ENCODE measurements around the gene PACSIN3. TPM values are rescaled to one million over a fixed set of nuclear protein-coding genes. Genes with fewer than 3 reads are reported as not detected.
A peak's percentile ranks its signal among the peaks of the same experiment; 100 is the strongest.

PACSIN3 gene
- under 1 TPM in 1 of 3 donors, not detected in 2; 0.48 TPM for polyA plus RNA-seq

DNA sequence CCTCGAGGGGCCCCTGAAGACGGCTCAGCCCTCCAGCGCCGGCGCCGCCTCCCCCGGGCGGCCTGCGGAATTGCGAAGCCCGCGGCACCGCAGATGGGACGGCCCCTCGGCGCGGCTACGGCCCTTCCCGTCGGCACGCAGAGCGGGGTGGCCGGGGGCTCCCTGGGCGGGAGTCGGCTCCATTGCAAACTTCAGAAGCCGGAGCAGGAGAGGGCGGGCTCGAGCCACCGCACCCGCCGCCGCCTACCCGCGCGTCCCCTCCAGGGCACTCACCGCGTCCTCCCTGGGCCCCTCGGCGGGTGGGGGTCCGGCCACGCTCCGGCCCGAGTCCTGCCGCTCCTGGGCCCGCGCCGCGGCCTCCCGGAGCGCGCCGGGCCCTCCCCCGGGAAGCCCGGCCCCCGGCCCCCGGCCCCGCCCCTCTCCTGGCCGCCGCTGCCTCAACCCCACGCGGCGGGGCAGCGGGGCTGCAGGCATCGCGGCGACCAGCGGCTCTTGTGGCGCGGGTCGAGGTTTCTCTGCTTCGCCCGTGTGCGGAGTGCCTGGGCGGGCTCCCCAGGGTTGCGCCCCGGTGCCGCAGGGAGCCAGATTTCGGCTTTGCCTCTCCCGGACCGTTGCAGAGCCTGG is at the start of gene PACSIN3:
TSS of gene PACSIN3 (minus strand) at position 359 of the 624 bp plus-strand sequence. CDS start 3,707 bp downstream, outside the sequence.
- Mint-ChIP-seq H3K27ac (peak within 1 kb of the TSS in 1 of 6 donors; percentile 28), H3K27me3 (ENCODE audit: low read depth in 3 of 3) (peaks cover 7 to 19% (median 16%) of the 10 kb centered on the region in 3 donors), H3K4me3 (peak within 1 kb of the TSS; percentile 68 to 81 (median 77)), H3K4me1 (peaks cover 7 to 10% of the 10 kb centered on the region in 2 donors), H3K36me3 (no peaks in the 10 kb centered on the region), H3K9me3 (no peaks in the 10 kb centered on the region)
- DNase-seq = peak in 2 of 3 donors; percentile 39 to 42

DNA sequence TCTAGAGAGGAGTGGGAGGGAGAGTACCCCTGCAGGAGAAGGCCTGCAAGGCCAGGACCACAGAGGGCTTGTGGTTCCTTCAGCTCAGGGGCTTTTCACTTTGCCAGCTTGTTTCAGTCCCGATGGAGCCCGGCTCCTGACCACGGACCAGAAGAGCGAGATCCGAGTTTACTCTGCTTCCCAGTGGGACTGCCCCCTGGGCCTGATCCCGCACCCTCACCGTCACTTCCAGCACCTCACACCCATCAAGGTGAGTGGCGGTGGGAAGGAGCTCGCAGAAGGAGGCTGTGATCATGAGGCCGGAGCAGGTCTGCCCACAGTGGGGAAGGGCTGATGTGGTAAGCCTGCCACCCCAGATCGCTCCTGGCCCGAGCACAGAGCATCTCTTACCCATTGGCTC is 48.9 kb upstream of the PACSIN3 start:
- Mint-ChIP-seq H3K4me3 (no peak overlapping the region), H3K27me3 (ENCODE audit: low read depth in 3 of 3) (peaks cover 0 to 2% (median 0%) of the 10 kb centered on the region in 3 donors), H3K4me1 (peaks cover 2 to 12% of the 10 kb centered on the region in 2 donors), H3K27ac (peak overlapping the region in 4 of 6 donors; percentile 60 to 92 (median 74)), H3K36me3 (peaks cover 6 to 23% (median 9%) of the 10 kb centered on the region in 3 donors), H3K9me3 (no peaks in the 10 kb centered on the region)
- DNase-seq = no peak

DNA sequence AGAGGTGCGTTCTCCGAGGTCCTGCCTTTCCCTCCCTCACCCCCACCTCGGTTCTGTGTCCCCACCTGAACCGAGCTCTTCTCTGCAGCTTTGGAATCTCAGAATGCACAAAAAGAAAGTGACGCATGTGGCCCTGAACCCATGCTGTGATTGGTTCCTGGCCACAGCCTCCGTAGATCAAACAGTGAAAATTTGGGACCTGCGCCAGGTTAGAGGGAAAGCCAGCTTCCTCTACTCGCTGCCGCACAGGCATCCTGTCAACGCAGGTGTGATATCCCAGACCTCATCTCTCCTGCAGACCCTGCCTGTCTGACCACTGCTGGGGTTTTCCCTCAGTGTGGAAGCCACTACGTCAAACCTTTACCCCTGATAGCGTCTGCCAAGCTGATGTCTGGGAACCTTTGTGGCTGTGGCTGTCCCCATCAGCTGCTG is 48.5 kb upstream of the PACSIN3 start:
- Mint-ChIP-seq H3K4me1 (peaks cover 2 to 12% of the 10 kb centered on the region in 2 donors), H3K27me3 (ENCODE audit: low read depth in 3 of 3) (peaks cover 0 to 2% (median 0%) of the 10 kb centered on the region in 3 donors)
- peak; percentile 36 to 58 (median 54) for DNase-seq

DNA sequence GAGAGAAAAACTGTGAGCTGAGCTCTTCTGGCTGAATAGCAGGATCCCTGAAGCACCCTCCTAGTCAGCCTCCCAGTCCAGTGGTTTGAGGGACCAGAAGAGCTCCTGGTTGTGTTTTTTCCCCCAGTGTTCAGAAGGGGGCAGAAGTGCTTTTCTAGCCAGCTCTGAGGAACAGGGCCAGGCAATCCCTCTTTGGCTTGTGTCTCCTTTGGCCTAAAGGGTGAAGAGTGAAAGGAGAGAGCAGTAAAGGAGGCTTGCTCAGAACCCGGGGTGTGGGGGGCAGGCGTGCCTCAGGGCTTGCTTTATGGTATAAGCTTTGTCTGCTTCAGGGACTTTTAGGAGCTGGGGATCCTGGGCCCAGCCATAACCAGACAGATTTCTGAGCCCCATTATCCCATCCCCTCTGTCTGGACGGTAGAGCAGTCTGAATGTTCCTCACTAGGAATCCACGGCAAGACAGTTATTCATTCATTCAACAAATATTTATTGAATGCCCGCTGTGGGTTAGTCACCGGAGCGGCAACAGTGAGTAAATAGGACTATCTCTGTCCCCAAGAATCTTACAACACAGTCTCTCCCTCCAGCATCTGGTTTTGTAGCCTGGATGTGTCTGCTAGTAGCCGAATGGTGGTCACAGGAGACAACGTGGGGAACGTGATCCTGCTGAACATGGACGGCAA is 47.9 kb upstream of the PACSIN3 start:
- Mint-ChIP-seq H3K27ac (peak overlapping the region in 4 of 6 donors; percentile 76 to 92 (median 84)), H3K36me3 (peaks cover 0 to 21% (median 11%) of the 10 kb centered on the region in 3 donors), H3K27me3 (ENCODE audit: low read depth in 3 of 3) (peaks cover 0 to 2% (median 0%) of the 10 kb centered on the region in 3 donors), H3K4me1 (peaks cover 2 to 12% of the 10 kb centered on the region in 2 donors), H3K4me3 (peak overlapping the region in 1 of 5 donors; percentile 10), H3K9me3 (no peaks in the 10 kb centered on the region)
- DNase-seq = no peak

More for the DNA sequence above, 48.5 kb upstream of the PACSIN3 start:
- Mint-ChIP-seq H3K27ac (peak overlapping the region in 5 of 6 donors; percentile 33 to 92 (median 83)), H3K4me3 (peak overlapping the region in 1 of 5 donors; percentile 10), H3K9me3 (no peaks in the 10 kb centered on the region), H3K36me3 (peaks cover 1 to 19% (median 9%) of the 10 kb centered on the region in 3 donors)

DNA sequence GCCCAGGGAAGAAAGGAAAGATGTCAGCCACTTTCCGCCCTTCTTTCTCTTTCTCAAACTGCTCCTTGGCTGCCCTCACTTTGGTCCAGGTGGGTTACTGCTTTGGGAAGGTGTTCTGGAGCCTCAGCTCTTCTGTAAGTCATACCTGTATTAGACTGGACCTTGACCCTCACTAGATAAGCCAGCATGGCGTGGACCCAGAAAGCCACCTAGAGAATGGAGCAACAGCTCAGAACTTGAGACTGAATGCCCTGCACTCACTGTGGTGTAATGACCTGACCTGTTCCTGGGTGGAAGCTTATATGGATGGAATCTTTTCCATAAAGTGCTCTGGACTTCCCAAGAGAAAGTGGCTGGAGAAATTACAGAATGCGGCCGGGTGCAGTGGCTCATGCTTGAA is 46.8 kb upstream of the PACSIN3 start:
- H3K27me3 Mint-ChIP-seq (ENCODE audit: low read depth in 3 of 3) = peaks cover 0 to 2% (median 0%) of the 10 kb centered on the region in 3 donors
- H3K4me3 Mint-ChIP-seq = no peak overlapping the region
- H3K27ac Mint-ChIP-seq = no peak overlapping the region
- no peaks in the 10 kb centered on the region for H3K9me3 Mint-ChIP-seq
- peaks cover 0 to 25% (median 14%) of the 10 kb centered on the region in 3 donors for H3K36me3 Mint-ChIP-seq
- no peak for DNase-seq
- H3K4me1 Mint-ChIP-seq = peaks cover 2 to 12% of the 10 kb centered on the region in 2 donors

DNA sequence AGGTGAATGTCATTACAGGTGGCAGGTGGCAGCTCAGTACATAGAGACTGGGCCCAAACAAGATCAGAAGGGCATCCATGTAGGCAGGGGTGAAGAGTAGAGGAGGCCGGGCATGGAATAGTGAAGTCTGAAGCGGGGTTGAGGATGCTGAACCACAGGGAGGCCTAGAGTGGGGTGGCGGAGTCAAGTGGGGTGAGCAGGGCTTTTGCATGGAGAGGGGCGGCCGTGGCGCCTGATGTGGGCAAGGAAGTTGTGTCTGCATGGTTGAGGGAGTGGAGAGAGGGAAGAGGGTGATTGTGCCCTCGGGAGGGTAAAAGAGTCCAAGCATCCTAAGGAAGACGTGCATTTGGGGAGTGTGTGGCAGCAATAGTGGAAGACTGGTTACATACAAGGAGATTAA is 42.9 kb upstream of the PACSIN3 start:
- Mint-ChIP-seq H3K9me3 (no peaks in the 10 kb centered on the region), H3K36me3 (peaks cover 0 to 16% (median 10%) of the 10 kb centered on the region in 3 donors), H3K4me1 (peaks cover 8 to 17% of the 10 kb centered on the region in 2 donors), H3K4me3 (no peak overlapping the region), H3K27me3 (ENCODE audit: low read depth in 3 of 3) (peaks cover 0 to 2% (median 0%) of the 10 kb centered on the region in 3 donors), H3K27ac (peak overlapping the region in 2 of 6 donors; percentile 40 to 55)
- no peak for DNase-seq

DNA sequence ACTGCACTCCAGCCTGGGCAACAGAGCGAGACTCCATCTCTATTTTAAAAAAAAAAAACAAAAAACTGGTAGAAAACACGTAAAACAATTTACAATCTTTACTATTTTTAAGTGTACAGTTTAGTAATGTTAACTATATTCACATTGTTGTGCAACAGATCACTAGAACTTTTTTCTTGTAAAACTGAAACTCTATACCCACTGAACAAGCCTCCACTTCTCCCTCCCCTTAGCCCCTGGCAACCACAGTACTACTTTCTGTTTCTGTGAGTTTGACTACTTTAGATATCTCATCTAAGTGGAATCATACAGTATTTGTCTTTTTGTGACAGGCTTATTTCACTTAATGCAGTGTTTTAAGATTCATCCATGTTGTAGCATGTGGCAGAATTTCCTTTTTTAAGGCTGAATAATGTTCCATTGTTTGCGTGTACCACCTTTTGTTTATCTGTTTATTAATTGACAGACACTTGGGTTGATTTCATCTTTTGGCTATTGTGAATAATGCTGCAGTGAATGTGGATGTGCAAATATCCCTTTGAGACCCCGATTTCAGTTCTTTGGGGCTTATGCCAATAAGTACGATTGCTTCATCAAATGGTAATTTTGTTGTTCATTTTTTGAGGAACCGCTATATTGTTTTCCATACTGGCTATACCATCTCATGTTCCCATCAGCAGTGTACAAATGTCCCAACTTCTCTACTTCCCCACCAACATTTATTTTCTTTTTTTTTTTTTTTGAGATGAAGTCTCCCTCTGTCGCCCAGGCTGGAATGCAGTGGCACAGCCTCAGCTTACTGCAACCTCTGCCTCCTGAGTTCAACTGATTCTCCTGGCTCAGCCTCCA is 39.5 kb upstream of the PACSIN3 start:
- Mint-ChIP-seq H3K9me3 (no peaks in the 10 kb centered on the region), H3K27ac (peak overlapping the region; percentile 58 to 92 (median 84)), H3K27me3 (ENCODE audit: low read depth in 3 of 3) (peaks cover 0 to 2% (median 0%) of the 10 kb centered on the region in 3 donors), H3K4me3 (peak overlapping the region in 2 of 5 donors; percentile 41 to 62), H3K4me1 (peaks cover 7 to 15% of the 10 kb centered on the region in 2 donors), H3K36me3 (peaks cover 0 to 22% (median 10%) of the 10 kb centered on the region in 3 donors)
- DNase-seq = peak in 2 of 3 donors; percentile 27 to 31

DNA sequence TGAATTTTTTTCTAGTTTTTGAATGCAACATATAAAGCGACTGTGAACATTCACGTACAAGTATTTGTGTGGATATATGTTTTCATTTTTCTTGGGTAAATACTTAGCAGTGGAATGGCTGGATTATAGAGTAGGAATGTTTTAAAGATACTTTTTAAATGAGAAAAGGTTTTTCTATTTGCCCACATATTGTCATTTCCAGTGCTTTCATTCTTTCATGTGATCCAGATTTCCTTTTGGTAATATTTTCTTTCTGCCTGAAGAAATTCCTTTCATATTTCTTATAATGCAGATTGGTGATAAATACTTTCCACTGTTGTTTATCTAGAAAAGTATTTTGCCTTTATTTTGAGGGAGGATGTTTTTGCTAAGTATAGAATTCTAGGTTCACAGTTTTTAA is 36.5 kb upstream of the PACSIN3 start:
- H3K27me3 Mint-ChIP-seq (ENCODE audit: low read depth in 3 of 3) = peaks cover 0 to 2% (median 0%) of the 10 kb centered on the region in 3 donors
- DNase-seq = no peak
- H3K36me3 Mint-ChIP-seq = peaks cover 6 to 22% (median 9%) of the 10 kb centered on the region in 3 donors
- no peak overlapping the region for H3K27ac Mint-ChIP-seq
- H3K9me3 Mint-ChIP-seq = no peaks in the 10 kb centered on the region
- H3K4me1 Mint-ChIP-seq = peaks cover 16 to 31% of the 10 kb centered on the region in 2 donors
- no peak overlapping the region for H3K4me3 Mint-ChIP-seq

DNA sequence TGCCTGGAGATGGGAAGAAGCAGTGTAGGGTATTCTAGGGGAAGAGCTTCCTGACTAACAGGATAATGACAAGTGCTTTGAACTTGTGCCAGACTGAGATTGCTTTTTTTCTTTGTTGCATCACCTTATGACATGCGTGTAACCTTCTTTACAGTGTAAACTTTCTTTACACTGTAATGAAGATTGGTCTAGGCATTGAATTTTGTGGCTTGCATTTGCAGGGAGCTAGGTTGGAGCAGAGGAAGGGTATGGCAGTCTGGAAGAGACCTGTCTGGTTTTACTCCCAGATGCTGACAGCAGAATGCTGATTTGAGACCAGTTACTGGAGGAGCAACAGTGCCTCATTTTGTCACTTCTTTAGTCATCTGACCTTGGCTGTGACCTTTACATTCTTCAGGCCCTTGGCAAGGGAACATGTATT is 34.2 kb upstream of the PACSIN3 start:
- Mint-ChIP-seq H3K27ac (no peak overlapping the region), H3K4me1 (peaks cover 23 to 35% of the 10 kb centered on the region in 2 donors)

DNA sequence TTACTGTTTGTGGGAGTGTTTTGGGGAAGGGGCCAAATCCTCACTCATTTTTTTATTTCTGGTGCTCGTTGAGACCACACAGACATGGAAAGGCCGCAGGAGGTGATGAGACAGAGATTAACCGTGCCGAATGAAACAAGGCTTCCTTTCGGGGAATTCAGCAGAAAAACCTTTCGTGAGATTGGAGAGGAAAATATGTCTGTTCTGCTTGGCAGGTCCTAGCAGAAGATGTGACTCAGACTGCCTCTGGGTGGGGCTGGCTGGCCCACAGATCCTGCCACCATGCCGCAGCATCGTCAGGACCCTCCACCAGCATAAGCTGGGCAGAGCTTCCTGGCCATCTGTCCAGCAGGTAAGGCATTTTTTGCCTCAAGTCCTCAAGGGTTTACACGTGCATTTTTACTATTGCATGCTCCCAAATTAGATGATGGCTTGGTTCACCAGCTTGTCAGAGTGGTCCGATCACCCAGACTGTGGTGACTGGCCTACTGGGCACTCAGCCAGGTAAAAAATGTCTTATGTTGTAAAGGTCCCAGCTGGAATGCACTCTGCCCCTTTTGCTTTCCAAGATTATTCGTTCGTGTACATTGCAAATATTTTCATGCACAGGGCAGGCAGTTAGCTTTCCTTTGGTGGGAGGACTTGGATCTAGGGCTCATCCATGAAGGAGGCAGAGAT is 30.0 kb upstream of the PACSIN3 start:
- Mint-ChIP-seq H3K27me3 (ENCODE audit: low read depth in 3 of 3) (peaks cover 0 to 13% (median 9%) of the 10 kb centered on the region in 3 donors), H3K9me3 (no peaks in the 10 kb centered on the region), H3K36me3 (peaks cover 6 to 13% (median 9%) of the 10 kb centered on the region in 3 donors), H3K27ac (peak overlapping the region; percentile 91 to 99 (median 97)), H3K4me1 (peaks cover 35 to 41% of the 10 kb centered on the region in 2 donors), H3K4me3 (peak overlapping the region; percentile 98 to 100 (median 99))
- peak; percentile 8 to 26 (median 19) for DNase-seq

More for the DNA sequence above, 34.2 kb upstream of the PACSIN3 start:
- Mint-ChIP-seq H3K36me3 (peaks cover 6 to 22% (median 9%) of the 10 kb centered on the region in 3 donors), H3K4me3 (no peak overlapping the region), H3K9me3 (no peaks in the 10 kb centered on the region), H3K27me3 (ENCODE audit: low read depth in 3 of 3) (peaks cover 0 to 2% (median under 1%) of the 10 kb centered on the region in 3 donors)
- DNase-seq = no peak

DNA sequence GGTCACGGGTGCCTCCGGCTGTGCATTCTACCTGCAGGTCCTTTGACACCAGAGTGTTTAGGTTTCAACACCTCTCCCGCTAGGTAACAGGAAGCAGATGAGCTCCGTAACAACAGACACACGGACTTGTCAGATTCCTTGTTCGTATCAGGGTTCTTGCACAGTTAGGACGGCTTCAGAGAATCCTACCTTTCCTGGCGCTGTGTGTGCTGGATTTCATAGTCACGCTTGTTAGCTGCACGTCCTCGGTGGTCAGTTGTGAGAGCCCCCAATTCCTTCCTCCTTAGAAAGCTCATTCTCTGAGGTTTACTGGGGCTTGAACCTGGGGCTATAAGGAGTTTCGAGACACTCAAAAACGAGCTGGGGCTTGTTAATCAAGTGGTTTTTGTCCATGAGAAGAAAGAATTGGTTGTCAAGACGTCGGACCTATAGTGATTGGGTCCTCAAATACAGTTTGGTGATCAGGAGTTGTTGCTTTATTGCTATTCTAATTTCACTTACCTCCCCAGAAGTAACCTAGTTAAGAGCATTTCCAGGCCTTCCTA is 29.2 kb upstream of the PACSIN3 start:
- no peak for DNase-seq
- Mint-ChIP-seq H3K27ac (peak overlapping the region; percentile 91 to 99 (median 97)), H3K27me3 (ENCODE audit: low read depth in 3 of 3) (peaks cover 0 to 13% (median 11%) of the 10 kb centered on the region in 3 donors), H3K4me3 (peak overlapping the region; percentile 98 to 100 (median 99)), H3K4me1 (peaks cover 35 to 39% of the 10 kb centered on the region in 2 donors), H3K9me3 (no peaks in the 10 kb centered on the region), H3K36me3 (peaks cover 6 to 12% (median 8%) of the 10 kb centered on the region in 3 donors)

DNA sequence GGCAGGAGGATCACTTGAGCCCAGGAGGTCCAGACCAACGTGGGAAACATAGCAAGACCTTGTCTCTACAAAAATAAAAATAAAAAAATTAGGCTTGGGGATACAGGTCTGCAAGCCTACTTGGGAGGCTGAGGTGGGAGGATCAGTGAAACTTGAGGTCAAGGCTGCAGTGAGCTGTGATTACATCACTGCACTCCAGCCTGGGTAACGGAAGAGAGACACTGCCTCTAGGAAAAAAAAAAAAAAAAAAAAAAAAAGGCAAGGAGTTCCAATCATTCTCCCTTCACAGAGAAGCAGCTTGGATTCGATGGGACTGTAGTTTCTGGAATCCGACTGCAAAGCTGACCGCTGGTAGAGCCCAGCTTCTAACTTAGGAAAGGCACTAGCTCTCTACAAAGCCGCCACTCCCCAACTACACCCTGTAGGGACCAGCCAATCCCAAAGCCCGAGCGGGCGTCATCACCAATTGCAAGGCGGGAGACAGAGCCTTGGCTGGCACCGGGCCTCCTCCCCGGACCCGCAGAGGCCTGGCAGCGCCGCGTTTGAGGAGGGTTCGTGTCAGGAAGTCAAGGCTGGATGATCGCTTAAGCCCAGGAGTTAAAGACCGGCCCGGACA is 27.8 kb upstream of the PACSIN3 start:
- H3K4me3 Mint-ChIP-seq = peak overlapping the region; percentile 98 to 100 (median 99)
- H3K27me3 Mint-ChIP-seq (ENCODE audit: low read depth in 3 of 3) = peaks cover 0 to 16% (median 11%) of the 10 kb centered on the region in 3 donors
- peak; percentile 79 to 81 (median 79) for DNase-seq
- peaks cover 3 to 7% (median 6%) of the 10 kb centered on the region in 3 donors for H3K36me3 Mint-ChIP-seq
- H3K27ac Mint-ChIP-seq = peak overlapping the region; percentile 96 to 99 (median 99)
- H3K4me1 Mint-ChIP-seq = peaks cover 35% of the 10 kb centered on the region in 2 donors
- no peaks in the 10 kb centered on the region for H3K9me3 Mint-ChIP-seq
